Large intestine (tissue), 3 donors: Measurements from ENCODE around the gene PUSL1. TPM values are rescaled to one million over a fixed set of nuclear protein-coding genes. Genes with fewer than 3 reads are reported as not detected.

ENCODE experiments used
- DNase-seq, 2 donors: peaks; one replicate each; pipeline versions ENCODE4 v3.0.0 to v3.0.0-alpha.2; 2013
- H3K27ac ChIP-seq: one replicate; pipeline ENCODE4 v1.5.1; 2013; ENCODE audit warnings: low read length
- H3K27me3 ChIP-seq: 2 replicates; pipeline ENCODE4 v1.6.1; 2013; ENCODE audit warnings: low read length; ENCODE audit not compliant: control insufficient read depth, insufficient read depth
- H3K36me3 ChIP-seq: 2 replicates; pipeline ENCODE4 v1.6.1; 2013; ENCODE audit warnings: low read length; ENCODE audit not compliant: control insufficient read depth, insufficient read depth
- H3K4me1 ChIP-seq: one replicate; pipeline ENCODE4 v1.6.1; 2013; ENCODE audit warnings: low read length; ENCODE audit not compliant: control insufficient read depth, insufficient read depth
- H3K4me3 ChIP-seq: one replicate; pipeline ENCODE4 v1.5.1; 2013; ENCODE audit warnings: low read length
- H3K9me3 ChIP-seq: one replicate; pipeline ENCODE4 v1.6.1; 2013; ENCODE audit warnings: mild to moderate bottlenecking, low read depth, low read length, moderate library complexity; ENCODE audit not compliant: control insufficient read depth
- WGBS: methylation state at CpG from one replicate; pipeline ENCODE4 v1.1.5; 2013; ENCODE audit warnings: low lambda C conversion rate; ENCODE audit not compliant: insufficient coverage; 5-methylcytosine and 5-hydroxymethylcytosine counted together
- polyA plus RNA-seq: library from polyadenylated mRNA; unstranded; fragments of 120-200 nt; gene quantifications from one replicate; pipeline ENCODE4 v1.2.1, GENCODE V29; 2013

Gene PUSL1
- polyA plus RNA-seq, 1 donor, result 14.5 TPM

DNA sequence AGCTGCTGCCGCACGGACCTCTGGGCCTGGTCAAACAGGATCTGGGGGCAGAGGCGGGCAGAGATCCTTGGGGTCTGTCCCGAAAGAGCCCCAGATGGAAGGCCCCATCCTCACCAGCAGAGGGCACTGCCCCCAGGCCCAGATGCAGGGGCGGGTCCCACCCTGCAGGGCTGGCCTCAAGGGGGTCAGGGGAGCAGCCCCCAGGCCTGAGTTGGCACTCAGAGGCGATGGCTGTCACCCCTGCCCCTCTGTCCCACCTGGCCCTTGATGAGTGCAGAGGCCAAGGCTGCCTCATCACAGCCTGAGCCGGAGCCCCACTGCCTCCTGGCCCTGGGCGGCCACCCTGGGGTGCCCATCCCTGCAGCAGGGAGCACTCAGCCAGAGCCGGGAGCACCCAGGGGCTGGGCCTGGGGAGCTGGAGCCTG, 6.4 kb upstream of the PUSL1 start:
- Histone ChIP-seq H3K4me1 (peaks cover 34% of the 10 kb centered on the region), H3K27ac (no peak overlapping the region), H3K27me3 (no peaks in the 10 kb centered on the region), H3K36me3 (peaks cover 11% of the 10 kb centered on the region), H3K4me3 (no peak overlapping the region), H3K9me3 (no peaks in the 10 kb centered on the region)
- no peak for DNase-seq
- no CpG with 5 or more reads among the region's 9 CpGs for WGBS

- H3K9me3 ChIP-seq, result no peaks in the 10 kb centered on the region
- no peak overlapping the region for H3K27ac ChIP-seq
- H3K4me1 ChIP-seq, result peaks cover 34% of the 10 kb centered on the region
- no CpG with 5 or more reads among the region's 31 CpGs for WGBS
- H3K36me3 ChIP-seq, result peaks cover 6% of the 10 kb centered on the region
- DNase-seq, result no peak
- H3K27me3 ChIP-seq, result no peaks in the 10 kb centered on the region
- no peak overlapping the region for H3K4me3 ChIP-seq
Measured at GRCh38 chr1:1302951-1303509, 5.4 kb upstream of the PUSL1 start.

- no CpG with 5 or more reads among the region's 13 CpGs for WGBS
- Histone ChIP-seq H3K36me3 (peaks cover 5% of the 10 kb centered on the region), H3K27me3 (no peaks in the 10 kb centered on the region), H3K4me1 (peaks cover 34% of the 10 kb centered on the region), H3K9me3 (no peaks in the 10 kb centered on the region), H3K27ac (no peak overlapping the region), H3K4me3 (no peak overlapping the region)
- DNase-seq, result no peak
Measured at GRCh38 chr1:1303736-1304135, 4.7 kb upstream of the PUSL1 start.

DNA sequence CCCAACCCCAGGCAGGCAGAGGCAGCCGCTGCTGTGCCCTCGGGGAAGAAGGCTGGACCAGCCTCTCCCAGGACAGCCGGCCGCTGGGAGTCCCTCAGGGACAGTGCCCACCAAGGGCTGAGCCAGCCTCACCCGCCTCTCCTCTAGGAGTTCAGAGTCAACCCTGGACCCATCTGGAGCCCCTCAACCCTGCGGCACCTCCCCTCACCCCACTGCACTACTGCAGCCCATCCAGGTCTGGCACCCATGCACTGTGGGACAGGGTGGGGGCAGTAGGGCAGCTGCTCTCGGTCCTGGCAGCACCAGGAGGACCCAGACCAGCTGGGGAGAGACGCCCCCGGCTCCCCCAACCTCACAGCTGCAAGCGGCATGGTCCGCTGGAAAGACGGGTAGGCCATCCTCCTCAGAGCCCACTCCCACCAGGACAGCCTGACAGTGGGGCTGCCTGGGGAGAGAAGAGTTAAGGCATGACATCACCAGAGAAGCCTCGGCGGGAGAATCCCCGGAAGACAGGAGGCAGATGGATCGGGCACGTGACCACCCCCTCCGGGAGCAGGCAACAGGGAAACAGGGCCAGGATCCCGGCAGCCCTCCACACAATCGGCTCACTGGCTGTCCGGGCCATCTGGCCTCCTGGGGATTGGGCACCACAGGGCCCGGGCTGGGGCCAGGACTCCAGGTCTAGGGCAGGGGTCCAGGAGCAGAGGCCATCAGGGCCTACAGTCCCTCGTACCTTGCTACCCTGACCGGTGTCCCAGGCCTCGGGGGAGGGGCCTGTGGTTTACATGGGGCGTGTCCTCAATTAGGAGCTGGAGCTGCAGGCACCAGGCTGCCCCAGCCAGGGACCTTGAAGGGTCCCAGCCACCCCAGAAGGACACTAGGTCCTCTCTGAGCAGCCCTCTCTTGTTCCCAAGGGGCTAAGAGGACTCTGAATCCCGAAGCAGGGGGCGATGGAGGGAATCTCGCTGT, 3.8 kb upstream of the PUSL1 start:
- peaks cover 3% of the 10 kb centered on the region for H3K9me3 ChIP-seq
- no peaks in the 10 kb centered on the region for H3K27me3 ChIP-seq
- H3K27ac ChIP-seq, result peak overlapping the region; percentile 90
- peaks cover 2% of the 10 kb centered on the region for H3K36me3 ChIP-seq
- peak overlapping the region; percentile 41 for H3K4me3 ChIP-seq
- H3K4me1 ChIP-seq, result peaks cover 34% of the 10 kb centered on the region
- WGBS, result no CpG with 5 or more reads among the region's 29 CpGs
- peak; percentile 78 to 89 for DNase-seq

DNA sequence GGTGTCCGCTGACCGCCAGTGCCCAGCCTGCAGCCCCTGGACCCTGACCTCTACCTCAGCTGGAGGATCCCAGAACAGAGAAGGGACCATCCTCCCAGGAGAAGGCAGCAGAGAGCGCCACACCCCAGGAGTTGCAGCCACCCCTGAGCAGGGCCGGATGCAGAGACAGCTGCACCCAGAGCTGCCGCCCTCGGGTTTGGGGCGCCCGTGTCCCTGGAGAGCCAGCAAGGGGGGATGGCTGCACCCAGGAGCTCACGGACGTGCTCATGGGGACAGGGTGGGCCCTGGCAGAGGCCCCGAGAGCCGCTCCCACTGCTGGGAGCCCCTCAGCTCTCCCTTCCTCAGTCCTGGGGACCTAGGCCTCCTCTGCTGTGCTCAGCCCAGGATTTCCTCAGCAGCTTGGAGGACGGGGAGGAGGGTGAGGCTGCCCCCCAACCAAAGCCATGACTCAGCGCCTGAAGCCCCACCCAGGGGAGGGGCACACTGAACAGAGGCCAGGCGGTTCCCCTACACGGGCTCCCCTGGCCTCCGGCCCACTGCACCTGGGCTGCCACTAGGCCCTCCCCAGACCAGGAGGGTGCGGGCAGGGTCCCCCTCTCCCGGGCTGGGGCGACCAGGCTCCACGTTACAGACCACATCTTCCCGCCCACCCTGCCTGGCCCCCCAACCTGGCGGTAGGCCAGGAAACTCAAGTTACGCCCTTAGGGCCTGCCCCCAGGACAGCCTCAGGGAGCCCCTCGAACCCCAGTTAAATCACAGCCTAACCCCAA, 2.9 kb upstream of the PUSL1 start:
- WGBS, result no CpG with 5 or more reads among the region's 25 CpGs
- peak; percentile 87 to 91 for DNase-seq
- peak overlapping the region; percentile 90 for H3K27ac ChIP-seq
- peak overlapping the region; percentile 73 for H3K4me3 ChIP-seq
- peaks cover 42% of the 10 kb centered on the region for H3K4me1 ChIP-seq
- H3K9me3 ChIP-seq, result peaks cover 4% of the 10 kb centered on the region
- H3K36me3 ChIP-seq, result peaks cover 6% of the 10 kb centered on the region
- no peaks in the 10 kb centered on the region for H3K27me3 ChIP-seq

GRCh38 chr1:1306070-1306660, 2.2 kb upstream of the PUSL1 start:
- no peak for DNase-seq
- Histone ChIP-seq H3K4me1 (peaks cover 42% of the 10 kb centered on the region), H3K4me3 (peak overlapping the region; percentile 73), H3K36me3 (peaks cover 13% of the 10 kb centered on the region), H3K27ac (peak overlapping the region; percentile 90), H3K27me3 (no peaks in the 10 kb centered on the region), H3K9me3 (peaks cover 4% of the 10 kb centered on the region)
- WGBS, result no CpG with 5 or more reads among the region's 11 CpGs

DNA sequence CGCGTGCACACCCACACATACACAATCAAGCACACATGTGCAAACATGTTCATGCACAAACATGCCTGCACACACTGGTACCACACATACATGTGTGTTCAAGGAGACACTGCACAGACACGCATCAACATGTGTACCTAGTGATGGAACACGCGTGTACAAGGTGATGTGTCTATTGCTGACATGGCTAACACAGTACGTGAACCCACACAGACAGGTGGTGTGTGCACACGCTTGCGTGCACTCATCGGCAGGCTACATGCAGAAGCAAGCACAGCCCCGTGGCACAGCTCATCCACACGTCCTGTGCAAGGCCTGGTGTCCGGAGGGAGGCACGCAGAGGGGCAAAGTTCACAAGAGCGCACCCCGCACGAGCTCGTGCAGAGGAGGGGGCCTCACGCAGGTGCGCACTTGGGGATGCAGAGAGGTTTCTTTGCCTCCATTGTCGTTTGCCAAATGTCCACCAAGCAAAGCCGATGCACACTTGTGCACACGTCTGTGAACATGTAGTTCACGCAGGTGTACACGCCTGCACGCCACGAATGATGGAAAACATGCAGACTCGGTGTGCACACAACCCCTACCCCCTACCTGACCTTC, 1.6 kb upstream of the PUSL1 start:
- Histone ChIP-seq H3K27ac (peak overlapping the region; percentile 56), H3K36me3 (peaks cover 19% of the 10 kb centered on the region), H3K27me3 (no peaks in the 10 kb centered on the region), H3K9me3 (peaks cover 4% of the 10 kb centered on the region), H3K4me1 (peaks cover 42% of the 10 kb centered on the region), H3K4me3 (peak overlapping the region; percentile 73)
- no CpG with 5 or more reads among the region's 27 CpGs for WGBS
- peak; percentile 55 to 71 for DNase-seq

DNA sequence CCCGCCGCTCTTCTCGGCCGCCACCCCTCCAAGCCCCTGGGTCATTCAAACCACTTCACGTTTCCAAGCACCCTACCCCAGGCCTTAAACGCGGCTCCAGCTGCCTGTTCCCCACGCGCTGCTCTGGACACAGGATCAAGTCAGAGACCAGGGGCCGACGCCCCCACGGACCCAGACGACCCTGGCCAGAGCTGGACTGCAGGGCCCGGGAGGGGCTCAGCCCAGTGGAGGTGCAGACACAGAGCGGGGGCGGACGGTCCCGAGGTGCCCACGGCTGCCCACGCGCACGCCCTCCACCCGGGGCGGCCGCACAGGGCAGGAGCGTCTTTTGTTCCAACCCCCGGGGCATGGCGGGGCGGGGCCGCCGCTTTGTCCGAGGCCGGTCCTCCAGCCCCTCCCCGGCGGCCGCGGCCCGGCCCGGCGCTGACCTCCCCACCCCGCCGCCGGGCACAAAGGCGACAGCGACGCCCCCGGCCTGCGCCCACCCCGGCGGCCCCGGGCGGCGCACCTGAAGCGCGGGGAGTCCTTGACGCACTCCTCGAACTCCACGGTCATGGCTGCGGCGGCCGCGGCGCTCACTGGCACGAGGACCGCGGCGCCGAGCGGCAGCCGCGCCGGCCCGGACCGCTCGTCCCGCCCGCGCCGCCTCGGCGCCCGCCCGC, 1.0 kb upstream of the PUSL1 start:
- no peak for DNase-seq
- Histone ChIP-seq H3K36me3 (peaks cover 25% of the 10 kb centered on the region), H3K4me1 (peaks cover 42% of the 10 kb centered on the region), H3K27ac (peak overlapping the region; percentile 56), H3K9me3 (peaks cover 4% of the 10 kb centered on the region), H3K27me3 (no peaks in the 10 kb centered on the region), H3K4me3 (peak overlapping the region; percentile 73)
- no CpG with 5 or more reads among the region's 83 CpGs for WGBS

DNA sequence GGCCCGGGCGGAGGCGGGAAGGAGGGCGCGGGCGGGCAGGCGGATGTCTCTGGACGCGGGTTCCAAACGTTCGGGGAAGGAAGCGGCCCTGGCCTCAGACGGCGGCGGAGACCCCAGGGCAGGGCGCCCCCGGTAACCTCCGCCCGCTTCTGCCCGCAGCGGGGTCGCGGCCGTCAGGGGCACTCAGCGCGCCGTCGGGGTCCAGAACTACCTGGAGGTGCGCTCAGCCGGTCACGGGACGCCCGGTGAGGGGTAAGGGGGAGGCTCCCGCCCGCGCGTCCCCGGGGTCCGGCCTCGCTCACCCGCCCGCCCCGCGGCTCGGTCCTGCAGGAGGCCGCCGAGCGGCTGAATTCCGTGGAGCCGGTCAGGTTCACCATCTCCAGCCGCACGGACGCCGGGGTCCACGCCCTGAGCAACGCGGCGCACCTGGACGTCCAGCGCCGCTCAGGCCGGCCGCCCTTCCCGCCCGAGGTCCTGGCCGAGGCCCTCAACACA, 406 bp downstream of the PUSL1 start:
- Histone ChIP-seq H3K27me3 (no peaks in the 10 kb centered on the region), H3K4me1 (peaks cover 37% of the 10 kb centered on the region), H3K27ac (peak overlapping the region; percentile 73), H3K9me3 (peaks cover 4% of the 10 kb centered on the region), H3K4me3 (peak overlapping the region; percentile 70), H3K36me3 (peaks cover 39% of the 10 kb centered on the region)
- no CpG with 5 or more reads among the region's 66 CpGs for WGBS
- peak in 1 of 2 donors; percentile 46 for DNase-seq
